Left lobe of liver (tissue), 2 donors: ENCODE data around the gene GALNT11. TPM values are rescaled to one million over a fixed set of nuclear protein-coding genes. Genes with fewer than 3 reads are reported as not detected.
"Not testable (repeated sequence)": the region's sequence is repeated elsewhere in the genome, so short reads cannot be mapped to it uniquely, and the experiment has no call there.

Experiments used
- ATAC-seq: fragments of 200-7000 bp; cut with Tn5 transposase; one replicate; pipeline ENCODE4 v1.9.1; 2020; ENCODE audit warnings: mild to moderate bottlenecking, moderate library complexity
- DNase-seq: peaks from one replicate; pipeline ENCODE4 v3.0.0-alpha.2; 2020; ENCODE audit warnings: low spot score
- total RNA-seq: library from RNA; stranded (reverse); gene quantifications from one replicate; pipeline ENCODE4 v1.2.1, GENCODE V29; 2021
- donor health status: DM: no; HTN: no; CAD: no; lungs with moderate emphysema.
- donor health status: DM: no; HTN: yes; CAD: no.

The GALNT11 gene
- total RNA-seq, 1 donor from 2014 or later, result 13.2 TPM

GRCh38 chr7:152027491-152028365 lies 2.3 kb downstream of the GALNT11 start:
- not testable (repeated sequence) for DNase-seq, ATAC-seq

DNA sequence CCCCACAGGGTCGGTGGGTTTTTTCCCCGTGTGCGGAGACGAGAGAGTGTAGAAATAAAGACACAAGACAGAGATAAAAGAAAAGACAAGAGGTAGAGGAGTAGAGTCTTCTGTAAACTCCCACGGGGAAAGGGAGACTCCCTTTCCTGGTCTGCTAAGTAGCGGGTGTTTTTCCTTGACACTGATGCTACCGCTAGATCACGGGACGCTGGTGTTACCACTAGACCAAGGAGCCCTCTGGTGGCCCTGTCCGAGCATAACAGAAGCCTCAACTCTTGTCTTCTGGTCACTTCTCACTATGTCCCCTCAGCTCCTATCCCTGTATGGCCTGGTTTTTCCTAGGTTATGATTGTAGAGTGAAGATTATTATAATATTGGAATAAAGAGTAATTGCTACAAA lies 4.6 kb downstream of the GALNT11 start:
- ATAC-seq, result peak; percentile 29

DNA sequence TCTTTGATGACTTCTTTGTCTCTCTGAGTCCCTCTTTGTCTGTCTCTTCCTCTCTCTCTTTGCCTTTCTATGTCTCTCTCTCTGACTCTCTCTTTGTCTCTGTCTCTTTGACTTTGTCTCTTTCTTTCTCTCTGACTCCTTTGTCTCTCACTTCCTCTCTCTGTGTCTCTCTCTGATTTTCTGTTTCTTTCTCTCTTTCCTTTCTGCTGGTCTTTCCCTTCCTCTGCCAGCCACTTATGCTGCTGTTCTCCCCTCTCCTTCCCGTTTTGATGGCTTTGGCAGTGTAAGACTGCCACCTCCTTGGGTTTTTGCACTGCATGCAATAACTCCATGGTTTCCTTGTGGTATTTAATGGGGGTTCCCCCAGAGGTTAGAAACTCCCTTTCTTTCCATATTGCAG lies 5.2 kb downstream of the GALNT11 start:
- ATAC-seq, DNase-seq: not testable (repeated sequence)

More for the DNA sequence above, 4.6 kb downstream of the GALNT11 start:
- not testable (repeated sequence) for DNase-seq

DNA sequence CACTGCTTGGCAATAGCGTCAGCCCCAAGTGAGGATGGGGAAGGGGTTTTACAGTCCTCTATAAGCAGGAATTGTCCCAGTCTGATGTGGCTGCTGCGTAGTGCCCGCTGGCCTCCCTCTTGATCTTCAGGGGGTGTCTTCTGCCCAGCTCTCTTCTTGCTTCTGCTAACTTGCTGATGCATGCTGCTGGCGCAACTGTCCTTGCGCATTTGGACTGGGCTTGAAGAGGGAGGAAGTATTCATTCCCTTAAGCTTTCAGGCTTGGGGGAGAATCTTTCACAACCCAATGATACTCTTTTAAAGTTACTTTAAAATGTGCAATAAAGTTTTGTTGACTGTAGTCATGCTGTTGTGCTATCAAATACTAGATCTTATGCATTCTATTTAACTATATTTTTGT lies 10.3 kb downstream of the GALNT11 start:
- ATAC-seq, result no peak

DNA sequence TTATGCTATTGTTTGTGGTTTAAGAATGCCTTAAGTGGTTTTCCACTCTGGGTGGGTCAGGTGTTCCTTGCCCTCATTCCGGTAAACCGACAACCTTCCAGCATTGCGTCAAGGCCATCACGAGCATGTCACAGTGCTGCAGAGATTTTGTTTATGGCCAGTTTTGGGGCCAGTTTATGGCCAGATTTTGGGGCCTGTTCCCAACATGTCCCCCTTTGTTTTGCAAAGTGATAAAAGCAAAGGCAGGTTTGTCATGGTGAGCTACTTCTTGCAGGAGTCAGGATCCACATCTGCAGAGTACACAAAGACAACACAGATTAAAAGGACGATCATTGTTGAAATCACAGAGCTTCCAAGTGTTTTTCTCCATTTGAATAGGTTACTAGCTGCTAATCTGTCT lies 12.9 kb downstream of the GALNT11 start:
- DNase-seq, ATAC-seq: not testable (repeated sequence)

More for the DNA sequence above, 10.3 kb downstream of the GALNT11 start:
- DNase-seq, result no peak

GRCh38 chr7:152043086-152043485 lies 17.6 kb downstream of the GALNT11 start:
- not testable (repeated sequence) for ATAC-seq
- DNase-seq, result peak; percentile 59

- DNase-seq, ATAC-seq: not testable (repeated sequence)
These were observed 19.4 kb downstream of the GALNT11 start for GRCh38 chr7:152044909-152045308.

GRCh38 chr7:152046531-152046930 lies 21.1 kb downstream of the GALNT11 start:
- no peak for DNase-seq
- no peak for ATAC-seq

GRCh38 chr7:152048051-152048450 lies 22.6 kb downstream of the GALNT11 start:
- ATAC-seq (no peak), DNase-seq (no peak)

DNA sequence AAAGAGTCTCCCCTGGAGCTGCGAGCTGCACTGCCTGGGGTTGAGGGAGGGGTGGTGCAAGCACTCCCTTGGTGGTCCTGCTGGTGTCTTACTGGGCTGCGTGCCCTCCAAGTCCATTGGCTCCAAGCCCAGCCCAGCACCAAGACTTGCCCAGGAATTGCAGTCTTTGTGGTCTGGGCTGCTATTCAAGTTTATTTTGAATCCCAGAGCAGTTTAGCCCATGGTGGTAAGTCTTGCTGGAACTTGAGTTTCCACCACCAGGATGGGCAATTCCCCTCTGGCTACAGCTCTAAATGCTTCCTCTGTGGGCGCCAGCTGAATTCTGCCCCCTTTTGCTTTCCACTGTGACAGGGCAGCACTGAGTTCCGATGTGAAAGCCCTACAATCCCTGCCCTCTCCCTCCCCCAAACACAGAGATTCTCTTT lies 25.1 kb downstream of the GALNT11 start:
- ATAC-seq (no peak), DNase-seq (no peak)

GRCh38 chr7:152051968-152052367 lies 26.5 kb downstream of the GALNT11 start:
- ATAC-seq, result no peak
- no peak for DNase-seq

- no peak for DNase-seq
- no peak for ATAC-seq
These were observed 27.3 kb downstream of the GALNT11 start for GRCh38 chr7:152052771-152053170.

GRCh38 chr7:152054367-152055230 lies 29.1 kb downstream of the GALNT11 start:
- DNase-seq (peak; percentile 64), ATAC-seq (peak; percentile 98)

DNA sequence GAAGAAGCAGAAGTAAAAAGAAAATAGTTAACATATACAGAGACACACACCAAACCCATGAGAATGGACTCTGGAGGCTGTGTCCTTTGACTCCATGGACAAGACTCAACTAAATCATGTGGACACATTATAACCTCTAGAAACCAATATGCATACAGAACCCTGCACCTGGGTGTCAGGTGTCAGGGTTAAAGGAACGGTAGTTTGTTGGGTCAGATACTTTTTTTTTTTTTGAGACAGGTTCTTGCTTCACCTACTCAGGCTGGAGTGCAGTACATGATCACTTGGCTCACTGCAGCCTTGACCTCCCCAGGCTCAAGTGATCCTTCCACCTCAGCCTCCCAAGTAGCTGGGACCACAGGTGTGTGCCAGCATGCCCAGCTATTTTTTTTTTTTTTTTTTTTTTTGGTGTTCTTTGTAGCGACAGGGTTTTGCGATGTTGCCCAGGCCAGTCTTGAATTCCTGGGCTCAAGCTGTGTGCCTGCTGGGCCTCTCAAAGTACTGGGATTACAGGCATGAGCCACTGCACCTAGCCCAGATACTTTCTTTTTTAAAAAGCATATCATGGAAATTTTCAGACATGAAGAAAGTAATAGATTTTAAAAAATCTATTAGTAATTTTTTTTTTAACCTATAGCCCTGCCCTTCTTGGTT lies 31.3 kb downstream of the GALNT11 start:
- DNase-seq, result no peak
- no peak for ATAC-seq

GRCh38 chr7:152059311-152059710 lies 33.8 kb downstream of the GALNT11 start:
- ATAC-seq, result no peak
- no peak for DNase-seq

DNA sequence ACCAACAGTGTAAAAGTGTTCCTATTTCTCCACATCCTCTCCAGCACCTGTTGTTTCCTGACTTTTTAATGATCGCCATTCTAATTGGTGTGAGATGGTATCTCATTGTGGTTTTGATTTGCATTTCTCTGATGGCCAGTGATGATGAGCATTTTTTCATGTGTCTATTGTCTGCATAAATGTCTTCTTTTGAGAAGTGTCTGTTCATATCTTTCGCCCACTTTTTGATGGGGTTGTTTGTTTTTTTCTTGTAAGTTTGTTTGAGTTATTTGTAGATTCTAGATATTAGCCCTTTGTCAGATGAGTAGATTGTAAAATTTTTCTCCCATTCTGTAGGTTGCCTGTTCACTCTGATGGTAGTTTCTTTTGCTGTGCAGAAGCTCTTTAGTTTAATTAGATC lies 35.6 kb downstream of the GALNT11 start:
- ATAC-seq, DNase-seq: not testable (repeated sequence)

DNA sequence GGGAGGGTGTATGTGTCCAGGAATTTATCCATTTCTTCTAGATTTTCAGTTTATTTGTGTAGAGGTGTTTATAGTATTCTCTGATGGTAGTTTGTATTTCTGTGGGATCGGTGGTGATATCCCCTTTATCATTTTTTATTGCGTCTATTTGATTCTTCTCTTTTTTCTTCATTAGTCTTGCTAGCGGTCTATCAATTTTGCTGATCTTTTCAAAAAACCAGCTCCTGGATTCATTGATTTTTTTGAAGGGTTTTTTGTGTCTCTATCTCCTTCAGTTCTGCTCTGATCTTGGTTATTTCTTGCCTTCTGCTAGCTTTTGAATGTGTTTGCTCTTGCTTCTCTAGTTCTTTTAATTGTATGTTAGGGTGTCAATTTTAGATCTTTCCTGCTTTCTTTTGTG lies 37.7 kb downstream of the GALNT11 start:
- DNase-seq, ATAC-seq: not testable (repeated sequence)

- ATAC-seq, DNase-seq: not testable (repeated sequence)
These were observed 38.3 kb downstream of the GALNT11 start for GRCh38 chr7:152063821-152064220.

GRCh38 chr7:152065800-152066344 lies 40.4 kb downstream of the GALNT11 start:
- ATAC-seq, DNase-seq: not testable (repeated sequence)

DNA sequence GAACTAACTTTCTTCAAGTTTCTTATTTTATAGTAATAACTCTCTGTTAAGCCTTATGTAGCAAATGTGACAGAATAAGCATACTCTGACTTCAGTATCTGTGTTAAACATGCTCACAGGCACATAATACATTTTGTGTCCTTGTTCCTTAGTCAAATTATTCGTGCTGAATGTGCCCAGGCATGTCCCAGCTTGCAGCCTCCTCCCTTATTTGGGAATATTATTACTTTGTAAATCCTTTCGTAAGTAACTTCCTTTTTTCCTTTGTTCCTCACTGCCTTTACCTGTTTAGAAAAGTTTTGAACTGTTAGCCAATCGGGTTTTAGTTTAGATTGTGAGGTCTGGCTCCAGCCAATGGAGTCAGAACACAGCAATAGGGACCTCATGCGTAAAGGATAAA lies 46.9 kb downstream of the GALNT11 start:
- ATAC-seq (no peak), DNase-seq (no peak)

- DNase-seq, result no peak
- ATAC-seq, result no peak
These were observed 47.9 kb downstream of the GALNT11 start for GRCh38 chr7:152073352-152073751.
